Activated naive CD8-positive, alpha-beta T cell (primary cell): Measurements from ENCODE around the gene MTHFS.

Experiments used
- H3K27ac Mint-ChIP-seq: one replicate; pipeline ENCODE4 v1.8.0; 2021; ENCODE audit warnings: mixed read lengths
- H3K27me3 Mint-ChIP-seq: one replicate; pipeline ENCODE4 v1.8.0; 2021; ENCODE audit warnings: mixed read lengths
- H3K36me3 Mint-ChIP-seq: one replicate; pipeline ENCODE4 v1.8.0; 2021; ENCODE audit warnings: mixed read lengths
- H3K4me1 Mint-ChIP-seq: one replicate; pipeline ENCODE4 v1.8.0; 2021; ENCODE audit warnings: low read depth, mixed read lengths
- H3K4me3 Mint-ChIP-seq: one replicate; pipeline ENCODE4 v1.8.0; 2021; ENCODE audit warnings: mild to moderate bottlenecking, mixed read lengths
- H3K9me3 Mint-ChIP-seq: one replicate; pipeline ENCODE4 v1.8.0; 2021; ENCODE audit warnings: low read depth, mixed read lengths

MTHFS gene

GRCh38 chr15:79872358-79873017 is 24.3 kb downstream of the MTHFS start:
- H3K4me1 Mint-ChIP-seq, result peaks cover 21% of the 10 kb centered on the region
- peaks cover 15% of the 10 kb centered on the region for H3K9me3 Mint-ChIP-seq
- H3K27ac Mint-ChIP-seq, result no peak overlapping the region
- H3K4me3 Mint-ChIP-seq, result no peak overlapping the region
- H3K36me3 Mint-ChIP-seq, result peaks cover 48% of the 10 kb centered on the region
- no peaks in the 10 kb centered on the region for H3K27me3 Mint-ChIP-seq

DNA sequence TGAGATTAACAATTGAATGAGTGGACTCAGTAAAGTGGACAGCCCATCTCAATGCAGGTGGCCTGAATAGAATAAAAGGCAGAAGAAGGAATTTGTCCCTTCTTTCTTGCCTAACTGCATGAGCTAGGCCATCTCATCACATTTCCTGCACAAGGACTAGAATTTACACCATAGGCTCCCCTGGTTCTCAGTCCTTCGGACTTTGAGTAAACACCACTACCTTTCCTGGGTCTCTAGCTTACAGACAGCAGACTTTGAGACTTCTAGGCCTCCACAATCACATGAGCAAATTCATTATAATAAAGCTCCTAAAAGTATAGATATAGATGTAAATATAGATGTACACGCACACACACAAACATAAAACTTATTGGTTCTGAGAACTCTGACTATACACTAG is 28.3 kb downstream of the MTHFS start:
- no peak overlapping the region for H3K27ac Mint-ChIP-seq
- H3K9me3 Mint-ChIP-seq, result no peaks in the 10 kb centered on the region
- peaks cover 26% of the 10 kb centered on the region for H3K4me1 Mint-ChIP-seq
- peaks cover 30% of the 10 kb centered on the region for H3K36me3 Mint-ChIP-seq
- H3K27me3 Mint-ChIP-seq, result no peaks in the 10 kb centered on the region
- H3K4me3 Mint-ChIP-seq, result no peak overlapping the region

- Mint-ChIP-seq H3K36me3 (peaks cover 20% of the 10 kb centered on the region), H3K9me3 (no peaks in the 10 kb centered on the region), H3K27ac (no peak overlapping the region), H3K4me3 (no peak overlapping the region), H3K4me1 (peaks cover 22% of the 10 kb centered on the region), H3K27me3 (no peaks in the 10 kb centered on the region)
These were observed 32.9 kb downstream of the MTHFS start for GRCh38 chr15:79863886-79864285.

DNA sequence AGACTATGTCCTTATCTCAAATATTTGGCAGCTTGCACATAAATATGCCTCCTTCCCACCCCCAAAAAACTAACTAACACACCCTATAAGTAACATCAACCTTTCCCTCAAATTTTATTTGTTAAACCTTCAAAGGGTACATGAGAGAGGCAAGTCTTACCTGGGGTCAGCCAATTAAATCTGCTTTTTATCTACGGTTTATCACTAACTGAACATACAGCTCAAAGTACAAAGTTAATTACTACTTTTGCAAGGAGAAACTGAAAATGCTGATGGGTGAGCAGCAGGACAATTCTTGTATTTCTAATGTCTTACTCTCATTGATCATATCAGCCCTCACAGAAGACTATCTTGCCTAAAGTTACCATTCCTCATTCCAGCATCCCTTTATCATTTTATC is 34.6 kb downstream of the MTHFS start:
- Mint-ChIP-seq H3K9me3 (no peaks in the 10 kb centered on the region), H3K27me3 (no peaks in the 10 kb centered on the region), H3K4me1 (peaks cover 25% of the 10 kb centered on the region), H3K4me3 (no peak overlapping the region), H3K27ac (no peak overlapping the region), H3K36me3 (peaks cover 17% of the 10 kb centered on the region)

GRCh38 chr15:79860661-79861060 is 36.2 kb downstream of the MTHFS start:
- H3K4me3 Mint-ChIP-seq, result no peak overlapping the region
- peak overlapping the region; percentile 36 for H3K27ac Mint-ChIP-seq
- peaks cover 14% of the 10 kb centered on the region for H3K36me3 Mint-ChIP-seq
- H3K9me3 Mint-ChIP-seq, result no peaks in the 10 kb centered on the region
- H3K27me3 Mint-ChIP-seq, result no peaks in the 10 kb centered on the region
- H3K4me1 Mint-ChIP-seq, result peaks cover 26% of the 10 kb centered on the region

DNA sequence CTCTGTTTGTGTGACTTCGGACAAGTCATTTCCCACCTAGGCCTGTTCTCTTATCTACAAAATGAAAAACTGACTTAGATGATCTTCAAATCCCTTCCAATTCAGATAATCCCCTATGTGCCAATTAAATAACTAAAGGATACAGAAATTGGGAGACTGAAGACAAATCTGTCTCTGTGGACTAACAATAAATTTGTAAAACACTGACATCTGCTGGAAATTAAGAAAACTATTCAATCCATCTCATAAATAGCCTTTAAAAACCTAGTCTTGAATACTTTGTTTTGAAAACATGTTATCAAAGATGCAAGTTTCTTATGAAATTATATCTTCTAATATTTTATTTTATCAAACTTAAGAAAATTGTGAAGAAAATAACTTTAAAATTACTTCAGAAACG is 38.3 kb downstream of the MTHFS start:
- H3K4me3 Mint-ChIP-seq, result no peak overlapping the region
- H3K27me3 Mint-ChIP-seq, result no peaks in the 10 kb centered on the region
- no peak overlapping the region for H3K27ac Mint-ChIP-seq
- H3K9me3 Mint-ChIP-seq, result no peaks in the 10 kb centered on the region
- H3K4me1 Mint-ChIP-seq, result peaks cover 29% of the 10 kb centered on the region
- peaks cover 14% of the 10 kb centered on the region for H3K36me3 Mint-ChIP-seq

- H3K27ac Mint-ChIP-seq, result no peak overlapping the region
- H3K36me3 Mint-ChIP-seq, result peaks cover 8% of the 10 kb centered on the region
- H3K4me3 Mint-ChIP-seq, result no peak overlapping the region
- H3K27me3 Mint-ChIP-seq, result no peaks in the 10 kb centered on the region
- H3K9me3 Mint-ChIP-seq, result no peaks in the 10 kb centered on the region
- H3K4me1 Mint-ChIP-seq, result peaks cover 23% of the 10 kb centered on the region
These were observed 43.1 kb downstream of the MTHFS start for GRCh38 chr15:79853492-79854328.

GRCh38 chr15:79849789-79850188 is 47.0 kb downstream of the MTHFS start:
- H3K4me1 Mint-ChIP-seq, result peaks cover 14% of the 10 kb centered on the region
- H3K9me3 Mint-ChIP-seq, result no peaks in the 10 kb centered on the region
- no peak overlapping the region for H3K4me3 Mint-ChIP-seq
- H3K36me3 Mint-ChIP-seq, result peaks cover 15% of the 10 kb centered on the region
- H3K27me3 Mint-ChIP-seq, result no peaks in the 10 kb centered on the region
- no peak overlapping the region for H3K27ac Mint-ChIP-seq

- H3K36me3 Mint-ChIP-seq, result peaks cover 12% of the 10 kb centered on the region
- H3K9me3 Mint-ChIP-seq, result no peaks in the 10 kb centered on the region
- H3K27me3 Mint-ChIP-seq, result no peaks in the 10 kb centered on the region
- H3K4me3 Mint-ChIP-seq, result no peak overlapping the region
- H3K27ac Mint-ChIP-seq, result no peak overlapping the region
- peaks cover 5% of the 10 kb centered on the region for H3K4me1 Mint-ChIP-seq
These were observed 50.3 kb downstream of the MTHFS start for GRCh38 chr15:79846539-79846938.

DNA sequence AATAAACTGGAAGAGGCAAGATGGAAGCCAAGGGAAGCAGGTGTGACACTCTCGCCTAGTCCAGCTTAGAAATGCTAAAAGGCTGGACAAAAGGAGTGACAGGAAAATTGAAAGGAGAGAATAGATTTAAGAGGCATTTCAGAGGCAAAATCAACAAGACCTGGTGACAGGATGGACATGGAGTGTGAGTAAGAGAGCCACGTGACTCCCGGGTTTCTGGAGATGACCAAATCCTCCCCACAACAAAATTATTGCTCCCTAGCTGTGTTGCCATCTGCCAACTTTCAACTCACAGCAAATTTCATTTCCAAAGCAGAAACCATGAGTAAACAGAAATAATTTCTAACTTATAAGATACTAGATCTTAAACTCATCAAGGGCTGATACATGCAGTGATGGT is 52.6 kb downstream of the MTHFS start:
- Mint-ChIP-seq H3K4me1 (peaks cover 2% of the 10 kb centered on the region), H3K27ac (no peak overlapping the region), H3K27me3 (no peaks in the 10 kb centered on the region), H3K4me3 (no peak overlapping the region), H3K9me3 (no peaks in the 10 kb centered on the region), H3K36me3 (peaks cover 13% of the 10 kb centered on the region)

DNA sequence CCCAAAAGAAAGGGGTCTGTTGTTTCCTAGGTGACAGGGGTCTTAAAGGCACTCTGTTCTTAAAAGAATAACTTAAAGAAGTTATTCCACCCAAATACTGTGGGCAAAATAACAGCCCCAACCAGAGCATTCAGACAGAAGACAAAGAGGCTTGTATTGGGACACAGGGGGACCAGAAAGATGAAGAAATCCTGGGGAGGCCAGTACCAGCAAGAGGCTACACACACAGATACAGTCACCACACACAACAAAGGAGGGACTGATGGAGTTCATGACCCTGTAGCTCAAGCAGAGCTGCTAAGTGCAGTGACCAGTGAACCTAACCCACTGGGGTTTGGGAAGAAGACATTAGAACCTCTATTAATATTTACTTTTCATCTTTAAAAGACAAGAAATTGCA is 59.0 kb downstream of the MTHFS start:
- H3K4me3 Mint-ChIP-seq, result no peak overlapping the region
- H3K27me3 Mint-ChIP-seq, result no peaks in the 10 kb centered on the region
- peaks cover 2% of the 10 kb centered on the region for H3K4me1 Mint-ChIP-seq
- H3K36me3 Mint-ChIP-seq, result peaks cover 15% of the 10 kb centered on the region
- H3K27ac Mint-ChIP-seq, result no peak overlapping the region
- H3K9me3 Mint-ChIP-seq, result no peaks in the 10 kb centered on the region

DNA sequence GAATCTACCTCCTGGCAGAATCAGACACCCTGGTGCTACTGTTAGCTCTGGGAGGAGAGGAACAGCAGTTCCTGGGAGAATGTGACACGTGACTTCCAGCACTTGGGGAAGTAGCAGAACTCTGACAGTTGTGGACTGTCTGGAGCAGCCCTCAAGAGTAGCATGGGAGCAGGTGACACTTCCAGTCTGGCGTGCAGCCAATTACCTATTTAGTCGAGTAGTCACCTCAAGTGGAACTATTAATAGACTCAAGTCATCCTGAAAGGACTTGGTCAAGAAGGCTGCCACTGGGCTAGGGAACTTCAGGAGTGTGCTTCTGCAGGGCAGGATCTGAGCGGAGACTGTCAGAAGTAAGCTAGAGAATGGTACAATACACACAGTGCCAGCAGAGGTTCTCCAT is 62.3 kb downstream of the MTHFS start:
- Mint-ChIP-seq H3K27me3 (no peaks in the 10 kb centered on the region), H3K4me3 (no peak overlapping the region), H3K4me1 (peaks cover 12% of the 10 kb centered on the region), H3K36me3 (peaks cover 15% of the 10 kb centered on the region), H3K27ac (no peak overlapping the region), H3K9me3 (no peaks in the 10 kb centered on the region)

GRCh38 chr15:79832367-79833120 is 64.3 kb downstream of the MTHFS start:
- H3K4me3 Mint-ChIP-seq, result no peak overlapping the region
- H3K27me3 Mint-ChIP-seq, result no peaks in the 10 kb centered on the region
- H3K36me3 Mint-ChIP-seq, result peaks cover 14% of the 10 kb centered on the region
- H3K27ac Mint-ChIP-seq, result no peak overlapping the region
- peaks cover 12% of the 10 kb centered on the region for H3K4me1 Mint-ChIP-seq
- peaks cover 4% of the 10 kb centered on the region for H3K9me3 Mint-ChIP-seq

GRCh38 chr15:79831604-79832003 is 65.2 kb downstream of the MTHFS start:
- H3K36me3 Mint-ChIP-seq, result peaks cover 12% of the 10 kb centered on the region
- no peak overlapping the region for H3K27ac Mint-ChIP-seq
- peaks cover 4% of the 10 kb centered on the region for H3K9me3 Mint-ChIP-seq
- H3K4me3 Mint-ChIP-seq, result no peak overlapping the region
- no peaks in the 10 kb centered on the region for H3K27me3 Mint-ChIP-seq
- H3K4me1 Mint-ChIP-seq, result peaks cover 12% of the 10 kb centered on the region

GRCh38 chr15:79829950-79830349 is 66.9 kb downstream of the MTHFS start:
- H3K9me3 Mint-ChIP-seq, result peaks cover 4% of the 10 kb centered on the region
- no peak overlapping the region for H3K4me3 Mint-ChIP-seq
- no peak overlapping the region for H3K27ac Mint-ChIP-seq
- peaks cover 12% of the 10 kb centered on the region for H3K4me1 Mint-ChIP-seq
- H3K27me3 Mint-ChIP-seq, result no peaks in the 10 kb centered on the region
- peaks cover 17% of the 10 kb centered on the region for H3K36me3 Mint-ChIP-seq
